ENCODE data around the gene METAP1D. TPM values are rescaled to one million over a fixed set of nuclear protein-coding genes. Genes with fewer than 3 reads are reported as not detected.

METAP1D gene
- total and polyA plus RNA-seq, 2 of the 4 experiments (the other 2 are of a cell fraction): 3.4 to 5.5 TPM

- TF ChIP-seq RFX5 (IDR thresholded peaks at IDR 0.05; ENCODE audit: low read depth, low read length) (no peak), RCOR1 (IDR thresholded peaks at IDR 0.05; ENCODE audit: insufficient replicate concordance, low read length) (no peak)
Measured at GRCh38 chr2:172021074-172021931, 21.6 kb downstream of the METAP1D start (continued).

- 52% methylated on average over 2 of the region's 5 CpGs; no CpG with 5 or more reads in 1 of the 2 experiments for WGBS, 2 experiments (ENCODE audit: extremely low coverage in 2 of 2, insufficient read length in 1 of 2)
- H3K27ac ChIP-seq (ENCODE audit: insufficient read depth, low read length): 0 out of 2 replicates have a peak overlapping the region, but pooled peaks have one; percentile 33
- H3K9ac ChIP-seq (ENCODE audit: low read depth, low read length): no peak overlapping the region
- H2BK120ac ChIP-seq (ENCODE audit: low read depth, low read length): peak overlapping the region; percentile 56; the same call in 1 of the 2 replicates
- no peak overlapping the region for H3K23ac ChIP-seq (ENCODE audit: low read depth, low read length)
- no peak overlapping the region for H4K91ac ChIP-seq (ENCODE audit: insufficient read depth, low read depth, low read length)
- peak overlapping the region in 1 of 2 experiments; percentile 64; a peak in 2 of 4 replicates for H4K8ac ChIP-seq (ENCODE audit: low read depth in 2 of 2, low read length in 2 of 2)
- H3K9me1 ChIP-seq (ENCODE audit: insufficient read depth, low read length): 0 out of 2 replicates have a peak, but pooled peaks cover 2% of the 10 kb centered on the region
- H2BK5ac ChIP-seq (ENCODE audit: low read depth, low read length, poor library complexity, severe bottlenecking): peak overlapping the region; percentile 2
- H3K56ac ChIP-seq (ENCODE audit: extremely low read depth, insufficient read depth, low read length): no peak overlapping the region; the same call in 1 of the 2 replicates
- H3K9me3 ChIP-seq (ENCODE audit: control insufficient read depth, insufficient read depth, low read length): no peaks in the 10 kb centered on the region
- intact Hi-C loops (cut with micrococcal nuclease): no loop called here
- BruUV-seq (replicated peaks): no TSS peak
- H2AK5ac ChIP-seq (ENCODE audit: low read depth, low read length): no peak overlapping the region
- H2AFZ ChIP-seq (replicated peaks; ENCODE audit: low read length, poor library complexity): peak overlapping the region; percentile 77
- peak; percentile 86 for ATAC-seq (ENCODE audit: low read depth)
- dilution Hi-C loops (cut with HindIII; ENCODE audit: low sequenced_read_pairs, unreplicated experiment): no loop called here
- no peak overlapping the region for H3K4me3 ChIP-seq (ENCODE audit: insufficient read depth, low read depth, low read length)
- no peaks in the 10 kb centered on the region for H3K36me3 ChIP-seq (ENCODE audit: control insufficient read depth, insufficient read depth, low read length)
- no peaks in the 10 kb centered on the region for H3K79me1 ChIP-seq (ENCODE audit: low read depth in 1 of 2, low read length in 2 of 2)
- H3K27me3 ChIP-seq (ENCODE audit: control insufficient read depth, insufficient read depth, low read length): no peaks in the 10 kb centered on the region
- ChIA-PET CTCF (no interaction called here), POLR2A (ENCODE audit: unreplicated experiment) (no interaction called here)
- H4K20me1 ChIP-seq (ENCODE audit: insufficient read depth, low read length): no peaks in the 10 kb centered on the region
- H3K4me1 ChIP-seq (ENCODE audit: control insufficient read depth, insufficient read depth, low read length): peaks cover 9% of the 10 kb centered on the region
- H2AK9ac ChIP-seq (replicated peaks; ENCODE audit: low read depth, low read length, poor library complexity): no peak overlapping the region
- in situ Hi-C loops (cut with MboI; ENCODE audit: low sequenced_read_pairs): no loop called here
- H3K18ac ChIP-seq (ENCODE audit: low read depth, low read length): peak overlapping the region; percentile 7; the same call in 1 of the 2 replicates
- no peak for TF ChIP-seq MXI1 (IDR thresholded peaks at IDR 0.05; ENCODE audit: borderline replicate concordance, low read depth, low read length)
- no peak for TF ChIP-seq ELK1 (IDR thresholded peaks at IDR 0.05; ENCODE audit: borderline replicate concordance, low read depth, low read length)
- TF ChIP-seq MAZ (IDR thresholded peaks at IDR 0.05; ENCODE audit: borderline replicate concordance, low read depth, low read length): no peak
- no peak for TF ChIP-seq CEBPB (IDR thresholded peaks at IDR 0.05; ENCODE audit: low read depth, low read length)
- TF ChIP-seq CTCF (conservative IDR thresholded peaks at IDR 0.05; ENCODE audit: low read depth, low read length): no peak
- DNase-seq: peak; percentile 37
- peak overlapping the region; percentile 44; the same call in 1 of the 2 replicates for H3K14ac ChIP-seq (replicated peaks; ENCODE audit: low read depth, low read length)
- H2BK15ac ChIP-seq (ENCODE audit: low read depth, low read length): no peak overlapping the region
- H3K4ac ChIP-seq (ENCODE audit: low read depth, low read length): peak overlapping the region; percentile 0; the same call in 1 of the 2 replicates
- H4K5ac ChIP-seq (ENCODE audit: low read depth, low read length): peak overlapping the region; percentile 50
- 0 out of 2 replicates have a peak overlapping the region, but pooled peaks have one; percentile 30 for H2BK20ac ChIP-seq (ENCODE audit: low read depth, low read length)
- H3K4me2 ChIP-seq (ENCODE audit: low read depth, low read length): peak overlapping the region; percentile 75
Measured at GRCh38 chr2:172021955-172022354, 22.2 kb downstream of the METAP1D start.
